HepG2 (cell line): ENCODE results near the gene ZNF222. TPM values are rescaled to one million over a fixed set of nuclear protein-coding genes. Genes with fewer than 3 reads are reported as not detected.

Experiments used
- CSRNP1 ChIP-seq: sonication (generic); formaldehyde crosslinking; IDR thresholded peaks from 2 replicates; pipeline ENCODE4 v1.8.1; 2023; ENCODE audit warnings: mild to moderate bottlenecking, missing genetic modification reagents
- FOXA3 ChIP-seq: IDR thresholded peaks from 2 replicates; pipeline ENCODE4 v1.6.1; 2016; ENCODE audit warnings: missing genetic modification reagents, missing compliant biosample characterization
- MAFF ChIP-seq: IDR thresholded peaks from 2 replicates; pipeline ENCODE4 v1.6.1; 2011; ENCODE audit warnings: low read depth, low read length, improper control_type of control experiment
- NFKB2 ChIP-seq: sonication (generic); formaldehyde crosslinking; IDR thresholded peaks from 2 replicates; pipeline ENCODE4 v1.4.0; 2020; ENCODE audit warnings: missing genetic modification reagents, borderline replicate concordance
- NFYB ChIP-seq: sonication (generic); formaldehyde crosslinking; IDR thresholded peaks from 2 replicates; pipeline ENCODE4 v1.4.0; 2020; ENCODE audit warnings: missing genetic modification reagents
- POLR2A ChIP-seq, 2 experiments: IDR thresholded peaks; 2 replicates each; pipeline ENCODE4 v1.6.1; 2011; ENCODE audit warnings: low read depth in 2 of 2, low read length in 2 of 2, mild to moderate bottlenecking in 1 of 2, moderate library complexity in 1 of 2; ENCODE audit not compliant: insufficient read depth in 1 of 2
- SP1 ChIP-seq, 2 experiments: fragments of 450-650 bp in 1 of 2; sonication (generic) in 1 of 2; formaldehyde crosslinking in 1 of 2; IDR thresholded peaks; 2 replicates each; pipeline versions ENCODE4 v1.4.0 to v1.6.1; 2016 to 2020; ENCODE audit warnings: missing genetic modification reagents in 1 of 2
- SPEN ChIP-seq: sonication (generic); formaldehyde crosslinking; IDR thresholded peaks from 2 replicates; pipeline ENCODE4 v1.5.1; 2020; ENCODE audit warnings: low read depth, mild to moderate bottlenecking, missing genetic modification reagents
- TBL1XR1 ChIP-seq: fragments of 150-350 bp; IDR thresholded peaks from 2 replicates; pipeline ENCODE4 v1.6.1; 2014; ENCODE audit warnings: borderline replicate concordance, low read length; ENCODE audit not compliant: partially characterized antibody
- TBX2 ChIP-seq: sonication (generic); formaldehyde crosslinking; IDR thresholded peaks from 2 replicates; pipeline ENCODE4 v1.5.0; 2020; ENCODE audit warnings: missing genetic modification reagents, mild to moderate bottlenecking, borderline replicate concordance
- ZNF430 ChIP-seq: sonication (generic); formaldehyde crosslinking; IDR thresholded peaks from 2 replicates; pipeline ENCODE4 v1.9.0; 2021; ENCODE audit warnings: mild to moderate bottlenecking, missing genetic modification reagents
- ZNF543 ChIP-seq: sonication (generic); formaldehyde crosslinking; IDR thresholded peaks from 2 replicates; pipeline ENCODE4 v1.4.0; 2020; ENCODE audit warnings: mild to moderate bottlenecking, missing genetic modification reagents
- ZNF687 ChIP-seq: sonication (generic); formaldehyde crosslinking; IDR thresholded peaks from 2 replicates; pipeline ENCODE4 v1.5.1; 2020; ENCODE audit warnings: mild to moderate bottlenecking, missing genetic modification reagents, moderate library complexity
- polyA plus RNA-seq, 8 experiments: library from polyadenylated mRNA; depleted of rRNA in 3 of 8; stranded (reverse) in 7 of 8; unstranded in 1 of 8; fragments of >200 nt; fragmentation: Illumina TruSeq in 4 of 8; extraction: Trizol in 4 of 8; gene quantifications; 2 replicates each; pipeline versions ENCODE4 v1.2.1 to v1.2.3, GENCODE V29; 2011 to 2016; ENCODE audit warnings: low read depth in 4 of 8, missing spikeins in 1 of 8, mixed read lengths in 1 of 8; ENCODE audit not compliant: insufficient read depth in 1 of 8
- total RNA-seq, 5 experiments: library from RNA; depleted of rRNA; stranded (reverse); fragments of >200 nt; fragmentation: Illumina TruSeq; extraction: Trizol; gene quantifications; 2 replicates each; pipeline ENCODE4 v1.2.3, GENCODE V29; 2016; ENCODE audit warnings: low read depth in 1 of 5
- TF ChIP-seq, protein P1 (sequence below): IDR thresholded peaks from 2 replicates; pipeline ENCODE4 v1.6.1; 2016; ENCODE audit warnings: missing biosample characterization, missing genetic modification reagents, low read depth
- TF ChIP-seq, protein P2 (sequence below): sonication (generic); formaldehyde crosslinking; IDR thresholded peaks from 2 replicates; pipeline ENCODE4 v1.4.0; 2020; ENCODE audit warnings: missing genetic modification reagents, low read depth, mild to moderate bottlenecking, borderline replicate concordance
- TF ChIP-seq, protein P3 (sequence below): sonication (generic); formaldehyde crosslinking; IDR thresholded peaks from 2 replicates; pipeline ENCODE4 v1.4.0; 2020; ENCODE audit warnings: low read depth, mild to moderate bottlenecking, missing genetic modification reagents
- TF ChIP-seq, protein P4 (sequence below): sonication (generic); formaldehyde crosslinking; IDR thresholded peaks from 2 replicates; pipeline ENCODE4 v1.4.0; 2020; ENCODE audit warnings: missing genetic modification reagents

The ZNF222 gene
- total and polyA plus RNA-seq, 2 of the 13 experiments (the other 11 are each of a cell fraction or from before 2014, with no cell fraction given) = 2.2 to 6.2 TPM

GRCh38 chr19:44051650-44052402 lies 26.6 kb downstream of the ZNF222 start, which contains the start of gene ZNF223 (continued):
- TF ChIP-seq, protein P1, sequence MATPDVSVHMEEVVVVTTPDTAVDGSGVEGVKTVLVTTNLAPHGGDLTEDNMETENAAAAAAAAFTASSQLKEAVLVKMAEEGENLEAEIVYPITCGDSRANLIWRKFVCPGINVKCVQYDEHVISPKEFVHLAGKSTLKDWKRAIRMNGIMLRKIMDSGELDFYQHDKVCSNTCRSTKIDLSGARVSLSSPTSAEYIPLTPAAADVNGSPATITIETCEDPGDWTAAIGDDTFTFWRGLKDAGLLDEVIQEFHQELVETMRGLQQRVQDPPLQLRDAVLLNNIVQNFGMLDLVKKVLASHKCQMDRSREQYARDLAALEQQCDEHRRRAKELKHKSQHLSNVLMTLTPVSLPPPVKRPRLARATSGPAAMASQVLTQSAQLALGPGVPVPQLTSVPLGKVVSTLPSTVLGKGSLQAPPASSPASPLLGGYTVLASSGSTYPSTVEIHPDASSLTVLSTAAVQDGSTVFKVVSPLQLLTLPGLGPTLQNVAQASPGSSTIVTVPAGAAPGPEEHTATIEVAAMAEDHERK (CRISPR knock-in tag) = peak; percentile 46; the same call in 1 of the 2 replicates
- TF ChIP-seq SPEN = peak; percentile 93
- TF ChIP-seq ZNF687 = peak; percentile 48
- TF ChIP-seq, protein P2, sequence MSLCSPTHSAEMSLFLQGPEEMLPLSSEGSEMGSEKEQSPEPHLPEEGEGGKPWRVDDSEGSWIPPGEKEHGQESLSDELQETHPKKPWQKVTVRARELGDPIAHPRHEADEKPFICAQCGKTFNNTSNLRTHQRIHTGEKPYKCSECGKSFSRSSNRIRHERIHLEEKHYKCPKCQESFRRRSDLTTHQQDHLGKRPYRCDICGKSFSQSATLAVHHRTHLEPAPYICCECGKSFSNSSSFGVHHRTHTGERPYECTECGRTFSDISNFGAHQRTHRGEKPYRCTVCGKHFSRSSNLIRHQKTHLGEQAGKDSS = no peak
- TF ChIP-seq ZNF543 (CRISPR knock-in tag) = peak; percentile 58; the same call in 1 of the 2 replicates
- 0 out of 2 replicates have a peak, but pooled peaks have one; percentile 6 for TF ChIP-seq ZNF430 (CRISPR knock-in tag)
- TF ChIP-seq, protein P3, sequence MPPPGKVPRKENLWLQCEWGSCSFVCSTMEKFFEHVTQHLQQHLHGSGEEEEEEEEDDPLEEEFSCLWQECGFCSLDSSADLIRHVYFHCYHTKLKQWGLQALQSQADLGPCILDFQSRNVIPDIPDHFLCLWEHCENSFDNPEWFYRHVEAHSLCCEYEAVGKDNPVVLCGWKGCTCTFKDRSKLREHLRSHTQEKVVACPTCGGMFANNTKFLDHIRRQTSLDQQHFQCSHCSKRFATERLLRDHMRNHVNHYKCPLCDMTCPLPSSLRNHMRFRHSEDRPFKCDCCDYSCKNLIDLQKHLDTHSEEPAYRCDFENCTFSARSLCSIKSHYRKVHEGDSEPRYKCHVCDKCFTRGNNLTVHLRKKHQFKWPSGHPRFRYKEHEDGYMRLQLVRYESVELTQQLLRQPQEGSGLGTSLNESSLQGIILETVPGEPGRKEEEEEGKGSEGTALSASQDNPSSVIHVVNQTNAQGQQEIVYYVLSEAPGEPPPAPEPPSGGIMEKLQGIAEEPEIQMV (CRISPR knock-in tag) = 0 out of 2 replicates have a peak, but pooled peaks have one; percentile 30
- 0 out of 2 replicates have a peak, but pooled peaks have one; percentile 33 for TF ChIP-seq CSRNP1 (CRISPR knock-in tag)
- peak; percentile 60; the same call in 1 of the 2 replicates for TF ChIP-seq NFKB2
- TF ChIP-seq TBL1XR1 = peak; percentile 34
- peak; percentile 62 to 78; a peak in 3 of 4 replicates for TF ChIP-seq POLR2A (IDR thresholded peaks at IDR 0.05; ENCODE audit: insufficient read depth in 1 of 2, low read depth in 2 of 2, low read length in 2 of 2)
- TF ChIP-seq, protein P4, sequence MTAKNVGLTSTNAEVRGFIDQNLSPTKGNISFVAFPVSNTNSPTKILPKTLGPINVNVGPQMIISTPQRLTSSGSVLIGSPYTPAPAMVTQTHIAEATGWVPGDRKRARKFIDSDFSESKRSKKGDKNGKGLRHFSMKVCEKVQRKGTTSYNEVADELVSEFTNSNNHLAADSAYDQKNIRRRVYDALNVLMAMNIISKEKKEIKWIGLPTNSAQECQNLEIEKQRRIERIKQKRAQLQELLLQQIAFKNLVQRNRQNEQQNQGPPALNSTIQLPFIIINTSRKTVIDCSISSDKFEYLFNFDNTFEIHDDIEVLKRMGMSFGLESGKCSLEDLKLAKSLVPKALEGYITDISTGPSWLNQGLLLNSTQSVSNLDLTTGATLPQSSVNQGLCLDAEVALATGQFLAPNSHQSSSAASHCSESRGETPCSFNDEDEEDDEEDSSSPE = no peak
- no peak for TF ChIP-seq SP1 (IDR thresholded peaks at IDR 0.05)
- peak; percentile 75 for TF ChIP-seq SP1 (CRISPR knock-in tag; IDR thresholded peaks at IDR 0.05)
- peak; percentile 53 for TF ChIP-seq FOXA3 (CRISPR knock-in tag)
- peak; percentile 73 for TF ChIP-seq TBX2
- TF ChIP-seq MAFF = no peak
- peak; percentile 55 for TF ChIP-seq NFYB (CRISPR knock-in tag)
